Endodermal cell (in vitro differentiated cells): ENCODE data around the gene SH3BP5L. TPM values are rescaled to one million over a fixed set of nuclear protein-coding genes. Genes with fewer than 3 reads are reported as not detected.
A peak's percentile ranks its signal among the peaks of the same experiment; 100 is the strongest.

ENCODE experiments used
- DNase-seq: peaks from one replicate; pipeline ENCODE4 v3.0.0-alpha.2; 2017
- H3K27ac ChIP-seq: 2 replicates; pipeline ENCODE4 v1.5.1; 2013; ENCODE audit warnings: mild to moderate bottlenecking, low read depth, low read length, moderate library complexity
- H3K27me3 ChIP-seq: 2 replicates; pipeline ENCODE4 v1.6.1; 2013; ENCODE audit warnings: mild to moderate bottlenecking, low read length, moderate library complexity; ENCODE audit not compliant: insufficient read depth, control insufficient read depth, poor library complexity, severe bottlenecking
- H3K36me3 ChIP-seq: 2 replicates; pipeline ENCODE4 v1.7.0; 2013; ENCODE audit warnings: mild to moderate bottlenecking, low read length, moderate library complexity; ENCODE audit not compliant: control insufficient read depth, insufficient read depth
- H3K4me1 ChIP-seq: one replicate; pipeline ENCODE4 v1.7.0; 2013; ENCODE audit warnings: low read length; ENCODE audit not compliant: control insufficient read depth, insufficient read depth
- H3K4me3 ChIP-seq: 2 replicates; pipeline ENCODE4 v1.5.1; 2013; ENCODE audit warnings: mild to moderate bottlenecking, low read length, moderate library complexity
- H3K9ac ChIP-seq: 2 replicates; pipeline ENCODE4 v1.6.1; 2013; ENCODE audit warnings: mild to moderate bottlenecking, low read length, moderate library complexity; ENCODE audit not compliant: poor library complexity, severe bottlenecking; ENCODE audit errors: extremely low read depth
- H3K9me3 ChIP-seq: 2 replicates; pipeline ENCODE4 v1.6.1; 2013; ENCODE audit warnings: mild to moderate bottlenecking, low read length, moderate library complexity; ENCODE audit not compliant: control insufficient read depth
- H3K27ac Mint-ChIP-seq: 2 replicates; pipeline ENCODE4 v1.8.0; 2020; ENCODE audit warnings: mixed read lengths
- H3K27me3 Mint-ChIP-seq: 2 replicates; pipeline ENCODE4 v1.8.0; 2021; ENCODE audit warnings: mild to moderate bottlenecking, mixed read lengths; ENCODE audit not compliant: insufficient read depth
- H3K36me3 Mint-ChIP-seq: 2 replicates; pipeline ENCODE4 v1.8.0; 2020; ENCODE audit warnings: low read depth, mixed read lengths
- H3K4me1 Mint-ChIP-seq: 2 replicates; pipeline ENCODE4 v1.8.0; 2020; ENCODE audit warnings: mixed read lengths
- H3K4me3 Mint-ChIP-seq: 2 replicates; pipeline ENCODE4 v1.8.0; 2020; ENCODE audit warnings: mild to moderate bottlenecking, moderate library complexity, mixed read lengths
- H3K9me3 Mint-ChIP-seq: 2 replicates; pipeline ENCODE4 v1.8.0; 2020; ENCODE audit warnings: mild to moderate bottlenecking, mixed read lengths
- CTCF ChIP-seq: fragments of 200-600 bp; sonication (generic); conservative IDR thresholded peaks from 2 replicates; pipeline ENCODE4 v1.5.0; 2021; ENCODE audit warnings: antibody characterized with exemption, mild to moderate bottlenecking
- WGBS, 2 experiments: methylation state at CpG; one replicate each; pipeline versions ENCODE4 v1.1.5 to v1.1.7; 2013; ENCODE audit warnings: missing lambda C conversion rate in 2 of 2, mixed read lengths in 1 of 2; ENCODE audit not compliant: insufficient coverage in 1 of 2, insufficient read length in 1 of 2; 5-methylcytosine and 5-hydroxymethylcytosine counted together
- total RNA-seq, 2 donors: library from RNA; stranded (reverse); fragmentation: NEBNext Ultra II Directional in 1 of 2; extraction: Animal tissue kit (Norgen Biotek cat#: 25700) in 1 of 2; gene quantifications; 2 replicates in 1 of 2; 3 replicates in 1 of 2; pipeline ENCODE4 v1.2.1, GENCODE V29; 2021

SH3BP5L gene
- total RNA-seq, 2 donors from 2014 or later: 27.2 to 30.2 TPM

GRCh38 chr1:248857201-248857600 is 31.5 kb upstream of the SH3BP5L start:
- no peaks in the 10 kb centered on the region for H3K9me3 Mint-ChIP-seq
- H3K4me1 ChIP-seq: no peaks in the 10 kb centered on the region
- peak overlapping the region; percentile 84 for H3K4me3 ChIP-seq
- peaks cover 26% of the 10 kb centered on the region for H3K36me3 Mint-ChIP-seq
- peaks cover 23% of the 10 kb centered on the region for H3K27me3 Mint-ChIP-seq
- peaks cover 10% of the 10 kb centered on the region for H3K4me1 Mint-ChIP-seq
- H3K9me3 ChIP-seq: no peaks in the 10 kb centered on the region
- no peak for TF ChIP-seq CTCF
- H3K4me3 Mint-ChIP-seq: peak overlapping the region; percentile 76
- peaks cover 29% of the 10 kb centered on the region for H3K36me3 ChIP-seq
- peak; percentile 45 for DNase-seq
- no peak overlapping the region for H3K9ac ChIP-seq
- H3K27ac Mint-ChIP-seq: no peak overlapping the region
- H3K27me3 ChIP-seq: peaks cover 22% of the 10 kb centered on the region
- no peak overlapping the region for H3K27ac ChIP-seq
- 91% methylated on average over 6 of the region's 7 CpGs; no CpG with 5 or more reads in 1 of the 2 experiments for WGBS, 2 experiments

GRCh38 chr1:248856176-248856575 is 30.5 kb upstream of the SH3BP5L start:
- peaks cover 29% of the 10 kb centered on the region for H3K36me3 ChIP-seq
- H3K36me3 Mint-ChIP-seq: peaks cover 26% of the 10 kb centered on the region
- peaks cover 12% of the 10 kb centered on the region for H3K27me3 ChIP-seq
- H3K4me3 ChIP-seq: no peak overlapping the region
- H3K4me3 Mint-ChIP-seq: no peak overlapping the region
- H3K4me1 ChIP-seq: no peaks in the 10 kb centered on the region
- H3K9me3 Mint-ChIP-seq: no peaks in the 10 kb centered on the region
- no peak overlapping the region for H3K9ac ChIP-seq
- DNase-seq: no peak
- H3K27me3 Mint-ChIP-seq: peaks cover 13% of the 10 kb centered on the region
- WGBS, 2 experiments: 96 to 100% methylated on average over 1 of the region's 1 CpG
- peaks cover 10% of the 10 kb centered on the region for H3K4me1 Mint-ChIP-seq
- no peak overlapping the region for H3K27ac ChIP-seq
- no peak overlapping the region for H3K27ac Mint-ChIP-seq
- no peak for TF ChIP-seq CTCF
- H3K9me3 ChIP-seq: no peaks in the 10 kb centered on the region

- TF ChIP-seq CTCF: no peak
- Histone ChIP-seq H3K36me3 (peaks cover 29% of the 10 kb centered on the region), H3K9me3 (no peaks in the 10 kb centered on the region), H3K27ac (no peak overlapping the region), H3K4me3 (no peak overlapping the region), H3K4me1 (no peaks in the 10 kb centered on the region), H3K27me3 (peaks cover 6% of the 10 kb centered on the region), H3K9ac (no peak overlapping the region)
- Mint-ChIP-seq H3K4me1 (peaks cover 10% of the 10 kb centered on the region), H3K27me3 (peaks cover 7% of the 10 kb centered on the region), H3K4me3 (no peak overlapping the region), H3K27ac (no peak overlapping the region), H3K9me3 (no peaks in the 10 kb centered on the region), H3K36me3 (peaks cover 26% of the 10 kb centered on the region)
- no peak for DNase-seq
- 94 to 100% methylated on average over 3 to 6 of the region's 6 CpGs for WGBS, 2 experiments
Measured at GRCh38 chr1:248855580-248855979, 29.9 kb upstream of the SH3BP5L start.
